GM19395 (cell line): ENCODE results near the gene TBC1D32.
A peak's percentile ranks its signal among the peaks of the same experiment; 100 is the strongest.
"Not testable (repeated sequence)": the region's sequence is repeated elsewhere in the genome, so short reads cannot be mapped to it uniquely, and the experiment has no call there.

ENCODE experiments used
- ATAC-seq: cut with Tn5 transposase; IDR thresholded peaks from one replicate; pipeline ENCODE4 v1.9.1; 2021; ENCODE audit warnings: mild to moderate bottlenecking, moderate library complexity; ENCODE audit not compliant: unreplicated experiment

Gene TBC1D32

DNA sequence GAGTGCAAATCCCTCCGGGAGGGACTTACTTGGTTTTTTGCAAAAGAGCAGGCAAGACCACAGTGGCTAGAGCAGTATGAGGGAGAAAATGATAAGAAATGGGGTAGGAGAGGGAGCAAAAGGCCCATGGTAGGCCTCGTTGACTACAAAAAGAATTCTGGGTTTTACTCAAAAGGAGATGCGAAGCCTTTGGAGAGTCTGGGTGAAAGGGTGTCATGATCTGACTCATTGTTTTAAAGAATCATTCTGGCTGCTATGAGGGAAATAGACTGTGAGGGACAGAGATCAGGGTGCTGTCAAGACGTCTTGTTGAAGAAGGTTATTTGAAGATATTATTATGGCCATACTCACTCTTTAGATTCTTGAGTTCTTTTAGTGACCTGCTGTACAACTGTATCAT lies 13.0 kb downstream of the TBC1D32 start:
- no peak for ATAC-seq

DNA sequence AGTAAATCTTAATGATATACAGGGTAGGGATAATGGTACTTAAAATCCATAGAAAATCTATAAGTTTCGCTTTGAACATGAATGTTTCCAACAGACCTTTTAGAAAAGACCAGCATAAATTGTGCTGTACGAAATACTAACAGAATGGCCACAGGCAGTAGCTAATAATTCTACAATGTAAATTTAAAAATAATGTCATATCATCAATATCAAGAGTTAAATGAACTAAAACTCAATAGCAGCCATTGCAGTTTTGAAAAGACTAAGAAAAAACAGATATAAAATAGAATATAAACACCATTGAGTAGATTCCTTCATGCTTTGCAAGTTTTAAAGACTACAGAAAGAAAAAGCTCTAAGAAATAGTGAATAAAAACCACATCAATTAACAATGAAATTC lies 14.7 kb downstream of the TBC1D32 start:
- ATAC-seq, result no peak

GRCh38 chr6:121319112-121319553 lies 15.1 kb downstream of the TBC1D32 start:
- no peak for ATAC-seq

GRCh38 chr6:121314381-121315112 lies 19.7 kb downstream of the TBC1D32 start:
- ATAC-seq, result no peak

GRCh38 chr6:121311814-121312213 lies 22.5 kb downstream of the TBC1D32 start:
- not testable (repeated sequence) for ATAC-seq

DNA sequence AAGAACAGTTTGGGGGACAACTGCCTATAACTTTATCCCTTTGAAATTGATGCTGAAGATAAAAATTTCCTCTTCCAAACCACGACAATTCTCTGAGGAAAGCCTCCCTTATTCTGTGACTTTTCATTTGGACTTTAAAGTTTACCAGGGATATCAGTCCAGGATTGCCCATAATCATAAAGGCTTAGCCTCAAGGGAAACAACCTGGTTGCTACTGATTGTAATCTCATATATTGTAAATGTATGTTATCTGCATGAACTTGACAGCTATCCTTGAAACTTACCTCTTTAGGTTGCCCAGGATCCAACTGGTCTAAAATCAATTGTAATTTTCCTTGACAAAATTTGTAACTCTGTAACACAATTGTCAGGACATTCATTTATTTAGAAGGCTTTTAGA lies 23.8 kb downstream of the TBC1D32 start:
- no peak for ATAC-seq

- ATAC-seq, result no peak
Observed at GRCh38 chr6:121309768-121310469, 24.4 kb downstream of the TBC1D32 start.

DNA sequence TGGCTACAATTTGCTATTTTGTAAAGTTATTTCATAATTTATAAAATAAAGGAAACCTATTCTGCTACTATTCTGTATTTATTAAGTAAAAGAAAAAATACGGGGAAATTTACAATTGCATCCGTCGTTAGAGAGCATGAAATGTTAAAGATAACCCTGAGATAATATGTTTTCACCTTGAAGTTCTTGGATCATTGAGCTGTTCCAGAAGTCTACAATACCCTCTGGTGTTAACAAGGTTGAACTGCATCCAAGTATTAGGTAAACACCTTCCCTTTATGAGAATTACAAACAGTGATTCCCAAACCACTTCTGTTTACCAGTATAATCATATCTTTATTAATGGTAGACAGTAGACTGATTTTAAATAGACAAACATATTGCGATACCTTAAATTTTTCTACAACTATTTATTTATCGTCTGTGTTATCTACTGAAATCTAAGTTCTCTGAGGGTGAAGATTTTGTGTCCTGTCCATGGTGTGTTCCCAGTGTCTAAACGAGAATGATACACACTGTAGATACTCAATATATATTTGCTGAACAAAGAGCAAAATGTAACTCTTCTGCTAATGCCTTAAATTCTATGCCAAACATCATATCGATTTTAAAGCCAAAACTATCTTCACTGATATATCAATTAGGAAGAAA lies 28.2 kb downstream of the TBC1D32 start:
- ATAC-seq, result peak; percentile 84

- peak; percentile 79 for ATAC-seq
Observed at GRCh38 chr6:121302882-121303281, 31.4 kb downstream of the TBC1D32 start.

DNA sequence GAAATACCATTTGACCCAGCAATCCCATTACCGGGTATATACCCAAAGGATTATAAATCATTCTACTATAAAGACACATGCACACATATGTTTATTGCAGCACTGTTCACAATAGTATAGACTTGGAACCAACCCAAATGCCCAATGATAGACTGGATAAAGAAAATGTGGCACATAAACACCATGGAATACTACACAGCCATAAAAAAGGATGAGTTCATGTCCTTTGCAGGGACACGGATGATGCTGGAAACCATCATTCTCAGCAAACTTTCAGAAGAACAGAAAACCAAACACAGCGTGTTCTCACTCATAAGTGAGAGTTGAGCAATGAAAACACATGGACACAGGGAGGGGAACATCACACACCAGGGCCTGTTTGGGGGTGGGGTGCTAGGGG lies 33.1 kb downstream of the TBC1D32 start:
- ATAC-seq, result not testable (repeated sequence)

DNA sequence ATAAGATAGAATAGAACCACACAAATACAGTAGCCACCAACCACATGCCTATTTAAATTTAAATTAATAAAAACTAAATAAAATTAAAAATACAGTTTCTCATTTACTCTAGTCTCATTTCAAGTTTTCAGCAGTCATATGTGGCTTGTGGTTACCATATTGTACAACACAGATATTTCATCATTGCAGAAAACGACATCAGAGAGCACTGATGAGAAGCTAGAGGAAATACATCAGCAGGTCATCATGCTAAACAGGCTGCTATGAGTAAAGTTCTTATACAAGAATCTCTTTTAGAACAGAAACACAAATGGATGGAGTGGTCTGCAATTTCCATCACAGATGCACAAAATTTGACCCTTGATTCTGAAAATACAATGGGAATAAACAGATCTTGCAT lies 36.6 kb downstream of the TBC1D32 start:
- ATAC-seq, result no peak

- no peak for ATAC-seq
Observed at GRCh38 chr6:121285041-121285440, 49.2 kb downstream of the TBC1D32 start.

DNA sequence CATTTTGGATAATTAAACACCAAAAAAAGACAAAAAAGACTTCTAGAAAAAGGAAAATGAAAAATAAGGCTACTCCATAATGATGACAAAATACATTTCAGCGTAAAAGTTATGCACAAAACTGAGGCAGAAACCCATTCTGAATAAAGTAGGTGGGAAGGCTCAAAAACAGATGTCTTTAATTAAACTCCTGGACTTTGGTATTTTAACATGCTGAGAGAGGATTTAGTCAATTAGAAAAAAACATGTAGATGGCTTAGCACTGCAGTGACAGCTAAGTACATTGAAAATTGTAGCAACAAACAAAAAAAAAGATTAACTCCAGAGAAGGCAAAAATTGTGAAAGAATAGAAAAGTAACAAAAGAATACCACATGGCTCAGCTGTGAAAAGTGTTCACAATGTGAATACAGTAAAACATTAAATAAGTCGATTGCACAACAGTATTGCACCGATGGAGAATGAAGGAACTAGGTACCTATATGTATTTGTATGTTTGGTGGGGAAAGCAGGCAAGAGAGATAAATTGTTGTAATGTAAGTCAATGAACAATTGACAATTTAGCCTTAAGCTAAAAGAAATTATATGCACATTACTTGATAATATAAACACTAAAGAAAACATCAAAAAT lies 59.5 kb downstream of the TBC1D32 start:
- no peak for ATAC-seq

DNA sequence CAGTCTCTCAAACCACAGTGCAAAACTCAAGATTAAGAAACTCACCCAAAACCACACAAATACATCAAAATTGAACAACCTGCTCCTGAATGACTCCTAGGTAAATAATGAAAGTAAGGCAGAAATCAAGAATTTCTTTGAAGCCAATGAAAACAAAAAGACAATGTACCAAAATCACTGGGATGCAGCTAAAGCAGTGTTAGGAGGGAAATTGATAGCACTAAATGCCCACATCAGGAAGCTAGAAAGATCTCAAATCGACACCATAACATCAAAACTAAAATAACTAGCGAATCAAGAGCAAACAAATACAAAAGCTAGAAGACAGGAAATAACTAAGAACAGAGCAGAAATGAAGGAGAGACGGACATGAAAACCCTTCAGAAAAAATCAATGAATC lies 70.5 kb downstream of the TBC1D32 start:
- ATAC-seq, result no peak

DNA sequence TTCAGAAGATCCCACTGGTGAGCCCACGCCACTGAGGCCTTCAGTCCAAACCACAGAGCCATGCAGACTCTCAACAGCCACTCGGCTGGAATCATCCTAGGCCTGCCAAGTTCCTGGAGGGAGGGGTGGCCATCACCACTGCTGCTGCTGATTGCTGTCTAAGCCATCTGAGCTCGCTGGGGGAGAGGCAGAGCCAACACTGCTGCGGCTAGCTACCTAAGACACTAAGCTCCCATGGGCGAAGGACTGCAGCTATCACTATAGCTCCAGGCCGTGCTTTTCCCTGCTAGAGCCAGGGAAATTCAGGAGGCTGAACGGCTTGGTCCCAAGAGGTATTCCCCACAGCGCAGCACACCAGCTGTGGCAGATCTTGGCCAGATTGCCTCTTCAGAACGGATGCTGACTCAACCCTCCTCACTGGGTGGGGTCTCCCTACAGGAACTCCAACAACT lies 73.6 kb downstream of the TBC1D32 start:
- ATAC-seq, result no peak

DNA sequence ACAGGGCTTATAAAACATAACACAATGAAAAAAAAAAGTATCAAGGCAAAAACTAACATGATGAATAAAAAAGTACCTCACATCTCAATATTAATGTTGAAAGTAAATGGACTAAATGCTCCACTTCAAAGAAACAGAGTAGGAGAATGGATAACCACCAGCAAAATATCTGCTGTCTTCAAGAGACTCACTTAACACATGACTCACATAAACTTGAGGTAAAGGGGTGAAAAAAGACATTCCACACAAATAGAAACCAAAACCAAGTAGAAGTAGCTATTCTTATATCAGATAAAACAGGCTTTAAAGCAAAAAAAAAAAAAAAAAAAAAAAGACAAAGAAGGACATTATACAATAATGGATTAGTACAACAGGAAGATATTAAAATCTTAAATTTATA lies 86.9 kb downstream of the TBC1D32 start:
- no peak for ATAC-seq

- no peak for ATAC-seq
Observed at GRCh38 chr6:121242386-121242785, 91.9 kb downstream of the TBC1D32 start.

- no peak for ATAC-seq
Observed at GRCh38 chr6:121237859-121238258, 96.4 kb downstream of the TBC1D32 start.

DNA sequence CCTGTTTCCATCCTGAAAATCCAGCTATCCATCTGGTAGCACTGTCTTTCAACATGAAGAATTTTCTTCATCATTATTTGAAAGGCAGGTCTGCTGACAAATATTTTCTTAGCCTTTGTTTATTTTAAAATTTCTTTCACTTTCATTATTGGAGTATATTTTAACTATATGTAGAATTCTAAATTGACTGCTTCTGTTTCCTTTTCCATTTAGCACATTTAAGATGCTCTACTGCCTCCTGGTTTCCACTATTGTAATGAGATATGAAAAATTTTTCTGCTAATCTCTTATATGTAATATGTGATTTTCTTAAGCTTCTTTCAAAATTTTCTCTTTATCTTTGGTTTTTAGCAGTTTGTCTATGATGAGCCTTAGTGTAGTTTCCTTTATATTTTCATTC lies 97.3 kb downstream of the TBC1D32 start:
- ATAC-seq, result no peak

- no peak for ATAC-seq
Observed at GRCh38 chr6:121235386-121235785, 98.9 kb downstream of the TBC1D32 start.

DNA sequence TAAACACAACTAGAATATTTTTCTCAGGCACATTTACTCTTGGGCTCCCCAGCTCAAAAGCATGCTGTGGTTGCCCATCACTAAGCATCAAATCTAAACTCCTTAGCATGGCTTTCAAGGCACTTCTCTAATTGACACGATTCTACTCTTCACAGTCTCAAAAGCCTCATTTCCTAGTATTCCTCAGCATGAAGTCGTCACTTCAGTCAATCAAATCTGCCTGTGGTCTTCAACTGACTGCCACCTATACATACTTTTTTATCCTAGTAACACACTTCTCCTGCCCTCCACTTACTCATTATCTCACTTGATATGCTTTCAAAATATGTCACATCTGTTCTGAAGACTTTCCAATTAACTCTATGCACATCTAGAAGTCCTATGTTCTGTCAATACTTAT lies 110.3 kb downstream of the TBC1D32 start:
- no peak for ATAC-seq
